H9 (cell line): ENCODE measurements around the gene ASTL. TPM values are rescaled to one million over a fixed set of nuclear protein-coding genes. Genes with fewer than 3 reads are reported as not detected.

ENCODE experiments used
- DNase-seq: peaks from one replicate; pipeline ENCODE4 v3.0.0-alpha.2; 2017
- H2AFZ ChIP-seq: one replicate; pipeline ENCODE4 v1.6.1; 2013; ENCODE audit warnings: mild to moderate bottlenecking, low read length, control low read depth, moderate library complexity
- H2AK5ac ChIP-seq: 2 replicates; pipeline ENCODE4 v1.6.1; 2013; ENCODE audit warnings: low read length, control low read depth, mixed read lengths; ENCODE audit not compliant: insufficient read length
- H2BK120ac ChIP-seq: one replicate; pipeline ENCODE4 v1.6.1; 2013; ENCODE audit warnings: low read depth, mild to moderate bottlenecking, low read length, control low read depth, inconsistent platforms; ENCODE audit not compliant: poor library complexity, severe bottlenecking
- H2BK12ac ChIP-seq: 2 replicates; pipeline ENCODE4 v1.6.1; 2013; ENCODE audit warnings: low read length, control low read depth, mixed read lengths, low read depth; ENCODE audit not compliant: insufficient read length
- H2BK15ac ChIP-seq: 2 replicates; pipeline ENCODE4 v1.6.1; 2013; ENCODE audit warnings: low read depth, low read length, control low read depth
- H2BK20ac ChIP-seq: one replicate; pipeline ENCODE4 v1.6.1; 2013; ENCODE audit warnings: low read depth, mild to moderate bottlenecking, low read length, control low read depth, inconsistent platforms; ENCODE audit not compliant: poor library complexity, severe bottlenecking
- H2BK5ac ChIP-seq: 2 replicates; pipeline ENCODE4 v1.6.1; 2013; ENCODE audit warnings: low read length, control low read depth, mixed read lengths; ENCODE audit not compliant: insufficient read length
- H3K14ac ChIP-seq: 2 replicates; pipeline ENCODE4 v1.6.1; 2013; ENCODE audit warnings: low read length, control low read depth; ENCODE audit not compliant: insufficient read depth
- H3K18ac ChIP-seq: 2 replicates; pipeline ENCODE4 v1.6.1; 2013; ENCODE audit warnings: low read depth, mild to moderate bottlenecking, mixed read lengths, low read length, control low read depth; ENCODE audit not compliant: insufficient read length
- H3K23ac ChIP-seq: 2 replicates; pipeline ENCODE4 v1.6.1; 2013; ENCODE audit warnings: low read length, control low read depth, mixed read lengths, low read depth; ENCODE audit not compliant: insufficient read length
- H3K23me2 ChIP-seq: 2 replicates; pipeline ENCODE4 v1.6.1; 2013; ENCODE audit warnings: low read depth, mild to moderate bottlenecking, mixed read lengths, low read length, control low read depth; ENCODE audit not compliant: insufficient read length, poor library complexity, severe bottlenecking
- H3K27ac ChIP-seq: 2 replicates; pipeline ENCODE4 v1.5.1; 2013; ENCODE audit warnings: low read length, control low read depth, mixed read lengths, low read depth; ENCODE audit not compliant: insufficient read length
- H3K27me3 ChIP-seq: 2 replicates; pipeline ENCODE4 v1.6.1; 2013; ENCODE audit warnings: low read length, control low read depth, inconsistent platforms; ENCODE audit not compliant: insufficient read depth
- H3K4ac ChIP-seq: 2 replicates; pipeline ENCODE4 v1.6.1; 2013; ENCODE audit warnings: low read depth, mild to moderate bottlenecking, control low read depth, inconsistent platforms, low read length, moderate library complexity
- H3K4me1 ChIP-seq: 2 replicates; pipeline ENCODE4 v1.6.1; 2013; ENCODE audit warnings: low read length, control low read depth, inconsistent platforms; ENCODE audit not compliant: insufficient read depth
- H3K4me2 ChIP-seq: 2 replicates; pipeline ENCODE4 v1.6.1; 2013; ENCODE audit warnings: low read length, control low read depth, mixed read lengths; ENCODE audit not compliant: insufficient read length, insufficient read depth
- H3K56ac ChIP-seq: 2 replicates; pipeline ENCODE4 v1.6.1; 2013; ENCODE audit warnings: low read depth, mild to moderate bottlenecking, mixed read lengths, low read length, control low read depth; ENCODE audit not compliant: insufficient read length
- H3K79me1 ChIP-seq: 2 replicates; pipeline ENCODE4 v1.6.1; 2013; ENCODE audit warnings: low read depth, mild to moderate bottlenecking, moderate library complexity, low read length, control low read depth, inconsistent platforms; ENCODE audit not compliant: insufficient read depth, poor library complexity, severe bottlenecking
- H3K79me2 ChIP-seq: 2 replicates; pipeline ENCODE4 v1.6.1; 2013; ENCODE audit warnings: low read length, control low read depth, inconsistent platforms; ENCODE audit not compliant: insufficient read depth
- H3K9ac ChIP-seq: 2 replicates; pipeline ENCODE4 v1.6.1; 2013; ENCODE audit warnings: low read length, control low read depth, mixed read lengths; ENCODE audit not compliant: insufficient read length; ENCODE audit errors: extremely low read depth
- H3K9me3 ChIP-seq: one replicate; pipeline ENCODE4 v1.6.1; 2013; ENCODE audit warnings: low read depth, low read length, inconsistent platforms; ENCODE audit not compliant: control insufficient read depth
- H3T11ph ChIP-seq: one replicate; pipeline ENCODE4 v1.6.1; 2013; ENCODE audit warnings: mild to moderate bottlenecking, low read length, control low read depth, inconsistent platforms
- H4K20me1 ChIP-seq: one replicate; pipeline ENCODE4 v1.6.1; 2013; ENCODE audit not compliant: control insufficient read depth, insufficient read length, insufficient read depth
- H4K5ac ChIP-seq: 2 replicates; pipeline ENCODE4 v1.6.1; 2013; ENCODE audit warnings: low read depth, mild to moderate bottlenecking, mixed read lengths, low read length, control low read depth; ENCODE audit not compliant: insufficient read length
- H4K8ac ChIP-seq: replicated peaks from 2 replicates; pipeline ENCODE4 v1.6.1; 2013; ENCODE audit warnings: low read length, control low read depth, mixed read lengths, low read depth; ENCODE audit not compliant: insufficient read length
- H4K91ac ChIP-seq: 2 replicates; pipeline ENCODE4 v1.6.1; 2013; ENCODE audit warnings: low read depth, mild to moderate bottlenecking, moderate library complexity, mixed read lengths, low read length, control low read depth; ENCODE audit not compliant: insufficient read length
- H3K27ac Mint-ChIP-seq, 3 experiments: 2 replicates in 2 of 3; 3 replicates in 1 of 3; pipeline ENCODE4 v1.8.0; 2020 to 2021; ENCODE audit warnings: mixed read lengths in 3 of 3, mild to moderate bottlenecking in 1 of 3, moderate library complexity in 1 of 3
- H3K27me3 Mint-ChIP-seq: 2 replicates; pipeline ENCODE4 v1.8.0; 2021; ENCODE audit warnings: low read depth, mild to moderate bottlenecking, moderate library complexity, mixed read lengths
- H3K36me3 Mint-ChIP-seq, 3 experiments: 2 replicates in 2 of 3; 3 replicates in 1 of 3; pipeline ENCODE4 v1.8.0; 2020 to 2021; ENCODE audit warnings: low read depth in 3 of 3, mixed read lengths in 3 of 3; ENCODE audit not compliant: insufficient read depth in 1 of 3
- H3K4me1 Mint-ChIP-seq, 2 experiments: 2 replicates each; pipeline ENCODE4 v1.8.0; 2020; ENCODE audit warnings: mixed read lengths in 2 of 2
- H3K4me3 Mint-ChIP-seq, 2 experiments: 2 replicates in 1 of 2; 3 replicates in 1 of 2; pipeline ENCODE4 v1.8.0; 2020 to 2021; ENCODE audit warnings: mild to moderate bottlenecking in 2 of 2, mixed read lengths in 2 of 2, moderate library complexity in 1 of 2
- H3K9me3 Mint-ChIP-seq, 2 experiments: 2 replicates in 1 of 2; 3 replicates in 1 of 2; pipeline ENCODE4 v1.8.0; 2020; ENCODE audit warnings: mild to moderate bottlenecking in 2 of 2, mixed read lengths in 2 of 2, moderate library complexity in 1 of 2
- WGBS: extraction: QIAGEN DNeasy Blood & Tissue Kit; methylation state at CpG from one replicate; pipeline ENCODE4 v1.1.7; 2013; ENCODE audit warnings: missing lambda C conversion rate, low lambda C conversion rate, mixed read lengths; ENCODE audit not compliant: insufficient read length; ENCODE audit errors: extremely low coverage; 5-methylcytosine and 5-hydroxymethylcytosine counted together
- total RNA-seq: library from RNA; stranded (reverse); gene quantifications from 2 replicates; pipeline ENCODE4 v1.2.1, GENCODE V29; 2021
- TF ChIP-seq, protein P1 (sequence below): fragments of 200-600 bp; sonication (generic); conservative IDR thresholded peaks from 3 replicates; pipeline ENCODE4 v1.8.0; 2021; ENCODE audit warnings: antibody characterized with exemption, mild to moderate bottlenecking

ASTL gene
- total RNA-seq, 1 experiment from 2014 or later = 0.81 TPM

DNA sequence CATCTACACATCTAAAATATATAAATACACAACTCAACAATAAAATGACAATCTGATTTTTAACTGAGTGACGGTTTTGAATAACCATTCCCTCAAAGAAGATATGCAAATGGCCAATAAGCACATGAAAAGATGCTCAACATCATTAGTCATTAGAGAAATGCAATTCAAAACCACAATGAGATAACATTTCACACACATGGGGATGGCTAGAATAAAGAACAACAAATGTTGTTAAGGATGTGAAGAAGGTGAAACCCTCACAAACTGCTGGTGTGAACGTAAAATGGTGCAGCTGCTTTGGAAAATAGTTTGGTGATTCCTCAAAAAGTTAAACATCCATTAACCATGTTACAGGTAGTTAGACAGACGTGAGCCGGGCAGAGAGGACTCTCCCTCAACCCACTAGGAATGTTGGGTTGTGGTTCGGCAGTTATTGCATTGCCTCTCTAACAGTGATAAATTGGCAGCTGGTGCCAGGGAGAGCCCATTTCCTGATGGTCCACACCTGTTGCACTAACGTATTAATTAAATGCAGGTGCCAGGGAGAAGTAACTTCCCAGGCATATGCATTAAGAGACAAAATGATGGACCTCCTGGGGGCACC, 29.2 kb upstream of the ASTL start:
- Histone ChIP-seq H3K23me2 (no peaks in the 10 kb centered on the region), H3K4me2 (no peak overlapping the region), H3K4ac (no peak overlapping the region), H3K56ac (no peak overlapping the region), H3K4me1 (peaks cover 2% of the 10 kb centered on the region; the same call in 1 of the 2 replicates), H3K23ac (no peak overlapping the region), H3K14ac (no peak overlapping the region), H2BK5ac (no peak overlapping the region), H3K18ac (no peak overlapping the region), H3K79me2 (no peaks in the 10 kb centered on the region), H3K9ac (no peak overlapping the region), H2AK5ac (no peak overlapping the region), H4K5ac (no peak overlapping the region), H2BK20ac (no peak overlapping the region), H4K91ac (no peak overlapping the region), H3K27me3 (no peaks in the 10 kb centered on the region), H2BK120ac (no peak overlapping the region), H2BK15ac (no peak overlapping the region), H3K79me1 (no peaks in the 10 kb centered on the region), H3K9me3 (no peaks in the 10 kb centered on the region), H4K20me1 (no peaks in the 10 kb centered on the region), H4K8ac (no peak overlapping the region), H3K27ac (no peak overlapping the region), H2AFZ (no peak overlapping the region), H2BK12ac (no peak overlapping the region), H3T11ph (no peak overlapping the region)
- no peak overlapping the region for H3K4me3 Mint-ChIP-seq
- no peak overlapping the region for H3K27ac Mint-ChIP-seq
- peaks cover 8 to 18% of the 10 kb centered on the region in 2 experiments for H3K9me3 Mint-ChIP-seq
- H3K36me3 Mint-ChIP-seq = peaks cover 0 to 8% (median 0%) of the 10 kb centered on the region in 3 experiments; a peak in 1 of 7 replicates
- TF ChIP-seq, protein P1, sequence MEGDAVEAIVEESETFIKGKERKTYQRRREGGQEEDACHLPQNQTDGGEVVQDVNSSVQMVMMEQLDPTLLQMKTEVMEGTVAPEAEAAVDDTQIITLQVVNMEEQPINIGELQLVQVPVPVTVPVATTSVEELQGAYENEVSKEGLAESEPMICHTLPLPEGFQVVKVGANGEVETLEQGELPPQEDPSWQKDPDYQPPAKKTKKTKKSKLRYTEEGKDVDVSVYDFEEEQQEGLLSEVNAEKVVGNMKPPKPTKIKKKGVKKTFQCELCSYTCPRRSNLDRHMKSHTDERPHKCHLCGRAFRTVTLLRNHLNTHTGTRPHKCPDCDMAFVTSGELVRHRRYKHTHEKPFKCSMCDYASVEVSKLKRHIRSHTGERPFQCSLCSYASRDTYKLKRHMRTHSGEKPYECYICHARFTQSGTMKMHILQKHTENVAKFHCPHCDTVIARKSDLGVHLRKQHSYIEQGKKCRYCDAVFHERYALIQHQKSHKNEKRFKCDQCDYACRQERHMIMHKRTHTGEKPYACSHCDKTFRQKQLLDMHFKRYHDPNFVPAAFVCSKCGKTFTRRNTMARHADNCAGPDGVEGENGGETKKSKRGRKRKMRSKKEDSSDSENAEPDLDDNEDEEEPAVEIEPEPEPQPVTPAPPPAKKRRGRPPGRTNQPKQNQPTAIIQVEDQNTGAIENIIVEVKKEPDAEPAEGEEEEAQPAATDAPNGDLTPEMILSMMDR = no peak
- no CpG with 5 or more reads among the region's 6 CpGs for WGBS
- peaks cover 3% of the 10 kb centered on the region for H3K27me3 Mint-ChIP-seq
- no peak for DNase-seq
- peaks cover 13 to 20% of the 10 kb centered on the region in 2 experiments; a peak in 3 of 4 replicates for H3K4me1 Mint-ChIP-seq
